NCI-H2227 (cell line): Measurements from ENCODE around the gene EPSTI1.
"Not testable (repeated sequence)": the region's sequence is repeated elsewhere in the genome, so short reads cannot be mapped to it uniquely, and the experiment has no call there.

Experiments
- DNase-seq: peaks from one replicate; lab custom pipeline; 2025; ENCODE audit not compliant: unreplicated experiment; lab: John Stamatoyannopoulos, UW

The EPSTI1 gene

GRCh38 chr13:42991898-42992763, at the start of gene EPSTI1:
TSS of gene EPSTI1 (minus strand) at chr13:42992241. CDS start at chr13:42992165, 76 bp downstream.
- peak; percentile 8 for DNase-seq

- no peak for DNase-seq
These were observed 49.4 kb upstream of the EPSTI1 start for GRCh38 chr13:43041369-43041921.

GRCh38 chr13:43040581-43041368, 48.7 kb upstream of the EPSTI1 start:
- DNase-seq = not testable (repeated sequence)

- no peak for DNase-seq
These were observed 47.9 kb upstream of the EPSTI1 start for GRCh38 chr13:43039966-43040365.

- no peak for DNase-seq
These were observed 44.6 kb upstream of the EPSTI1 start for GRCh38 chr13:43036351-43037250.

- no peak for DNase-seq
These were observed 41.0 kb upstream of the EPSTI1 start for GRCh38 chr13:43033038-43033437.

- DNase-seq = no peak
These were observed 39.8 kb upstream of the EPSTI1 start for GRCh38 chr13:43031881-43032280.

GRCh38 chr13:43030548-43030947, 38.5 kb upstream of the EPSTI1 start:
- DNase-seq = no peak

- DNase-seq = no peak
These were observed 34.2 kb upstream of the EPSTI1 start for GRCh38 chr13:43026262-43026661.

GRCh38 chr13:43023289-43023963, 31.4 kb upstream of the EPSTI1 start, which contains the start of gene DNAJC15:
TSS of gene DNAJC15 (plus strand) at chr13:43023586. CDS start at chr13:43023627, 41 bp downstream.
- peak; percentile 88 for DNase-seq

- no peak for DNase-seq
These were observed 30.9 kb upstream of the EPSTI1 start for GRCh38 chr13:43022934-43023288.

GRCh38 chr13:43021926-43022670, 30.1 kb upstream of the EPSTI1 start:
- DNase-seq = no peak

GRCh38 chr13:43020794-43021193, 28.8 kb upstream of the EPSTI1 start:
- no peak for DNase-seq

GRCh38 chr13:43019811-43020210, 27.8 kb upstream of the EPSTI1 start:
- no peak for DNase-seq

GRCh38 chr13:43016226-43016625, 24.2 kb upstream of the EPSTI1 start:
- no peak for DNase-seq

- no peak for DNase-seq
These were observed 22.1 kb upstream of the EPSTI1 start for GRCh38 chr13:43014162-43014561.

- DNase-seq = no peak
These were observed 17.5 kb upstream of the EPSTI1 start for GRCh38 chr13:43009506-43009905.

- DNase-seq = no peak
These were observed 16.6 kb upstream of the EPSTI1 start for GRCh38 chr13:43008596-43008995.

- DNase-seq = no peak
These were observed 15.0 kb upstream of the EPSTI1 start for GRCh38 chr13:43006893-43007631.
